ENCODE data around the gene PTGDR2. TPM values are rescaled to one million over a fixed set of nuclear protein-coding genes. Genes with fewer than 3 reads are reported as not detected.

Gene PTGDR2
- polyA plus RNA-seq, 2 of the 4 experiments (the other 2 are of a cell fraction), result 0.09 to 0.19 TPM

GRCh38 chr11:60902625-60903024 lies 46.9 kb upstream of the PTGDR2 start:
- ATAC-seq, result no peak
- TF ChIP-seq MAZ (IDR thresholded peaks at IDR 0.05; ENCODE audit: borderline replicate concordance, low read depth, low read length), result no peak
- no peak for TF ChIP-seq FOSB (CRISPR knock-in tag; IDR thresholded peaks at IDR 0.05)
- no peak for TF ChIP-seq RCOR1 (IDR thresholded peaks at IDR 0.05; ENCODE audit: low read depth, low read length)
- TF ChIP-seq, protein P1, sequence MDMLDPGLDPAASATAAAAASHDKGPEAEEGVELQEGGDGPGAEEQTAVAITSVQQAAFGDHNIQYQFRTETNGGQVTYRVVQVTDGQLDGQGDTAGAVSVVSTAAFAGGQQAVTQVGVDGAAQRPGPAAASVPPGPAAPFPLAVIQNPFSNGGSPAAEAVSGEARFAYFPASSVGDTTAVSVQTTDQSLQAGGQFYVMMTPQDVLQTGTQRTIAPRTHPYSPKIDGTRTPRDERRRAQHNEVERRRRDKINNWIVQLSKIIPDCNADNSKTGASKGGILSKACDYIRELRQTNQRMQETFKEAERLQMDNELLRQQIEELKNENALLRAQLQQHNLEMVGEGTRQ (IDR thresholded peaks at IDR 0.05), result no peak
- TF ChIP-seq ZNF302 (CRISPR knock-in tag; IDR thresholded peaks at IDR 0.05), result no peak
- no peak for TF ChIP-seq FOXS1 (CRISPR knock-in tag; IDR thresholded peaks at IDR 0.05)
- no peak for TF ChIP-seq JUNB (IDR thresholded peaks at IDR 0.05)
- no peak for TF ChIP-seq GATA3 (IDR thresholded peaks at IDR 0.05; ENCODE audit: borderline replicate concordance)
- TF ChIP-seq NPAS2 (CRISPR knock-in tag; IDR thresholded peaks at IDR 0.05; ENCODE audit: borderline replicate concordance), result no peak
- no peak for TF ChIP-seq CHD4 (IDR thresholded peaks at IDR 0.05; ENCODE audit: borderline replicate concordance)
- FAIRE-seq, result no peak
- POLR2A ChIA-PET, result no interaction called here
- no peak overlapping the region for H3K27ac ChIP-seq
- H3K4me3 ChIP-seq, result no peak overlapping the region
- H3K9me3 ChIP-seq, result no peaks in the 10 kb centered on the region
- DNase-seq (ENCODE audit: low read depth in 1 of 2, low spot score in 1 of 2), result no peak
- CTCF ChIA-PET, result interaction anchor here (1.3 to 12.7 kb wide), 7 partner anchors 8 to 232 kb away, joined by 3 to 153 read pairs (median 7); partner anchors contain the start of gene TMEM109
- H3K4me1 ChIP-seq, result peaks cover 16% of the 10 kb centered on the region
- 95% methylated on average over 11 of the region's 11 CpGs for WGBS (ENCODE audit: missing lambda C conversion rate)
- H3K4me2 ChIP-seq, result no peak overlapping the region

- 88% methylated on average over 10 of the region's 13 CpGs for WGBS (ENCODE audit: missing lambda C conversion rate)
- no peak overlapping the region for H3K4me3 ChIP-seq
- ATAC-seq, result no peak
- ChIA-PET CTCF (interaction anchor here (1.2 to 12.7 kb wide), 12 partner anchors 8 to 228 kb away, joined by 3 to 153 read pairs (median 12); partner anchors contain the start of genes PTGDR2 and TMEM109), POLR2A (no interaction called here)
- no peak for DNase-seq (ENCODE audit: low read depth in 1 of 2, low spot score in 1 of 2)
- no peaks in the 10 kb centered on the region for H3K9me3 ChIP-seq
- peaks cover 16% of the 10 kb centered on the region for H3K4me1 ChIP-seq
- TF ChIP-seq NPAS2 (CRISPR knock-in tag; IDR thresholded peaks at IDR 0.05; ENCODE audit: borderline replicate concordance) (no peak), FOSL2 (IDR thresholded peaks at IDR 0.05) (no peak), FOSL2 (CRISPR knock-in tag; IDR thresholded peaks at IDR 0.05) (no peak), MAZ (IDR thresholded peaks at IDR 0.05; ENCODE audit: borderline replicate concordance, low read depth, low read length) (no peak), RARB (CRISPR knock-in tag; IDR thresholded peaks at IDR 0.05) (no peak), CHD2 (IDR thresholded peaks at IDR 0.05; ENCODE audit: low read length, partially characterized antibody) (no peak), FOXS1 (CRISPR knock-in tag; IDR thresholded peaks at IDR 0.05) (no peak), CEBPB (IDR thresholded peaks at IDR 0.05) (no peak), JUNB (IDR thresholded peaks at IDR 0.05) (no peak), ZC3H11A (IDR thresholded peaks at IDR 0.05) (no peak), ZNF302 (CRISPR knock-in tag; IDR thresholded peaks at IDR 0.05) (no peak), HOXA7 (CRISPR knock-in tag; IDR thresholded peaks at IDR 0.05) (no peak), TFCP2L1 (CRISPR knock-in tag; IDR thresholded peaks at IDR 0.05) (no peak), CBX8 (IDR thresholded peaks at IDR 0.05) (no peak), NR3C1 (IDR thresholded peaks at IDR 0.05) (no peak), MYC (IDR thresholded peaks at IDR 0.05; ENCODE audit: borderline replicate concordance, low read length) (no peak)
- TF ChIP-seq, protein P1 (IDR thresholded peaks at IDR 0.05), result no peak
- FAIRE-seq, result no peak
- H3K27ac ChIP-seq, result no peak overlapping the region
- H3K4me2 ChIP-seq, result no peak overlapping the region
Observed at GRCh38 chr11:60900673-60901404, 45.1 kb upstream of the PTGDR2 start.

DNA sequence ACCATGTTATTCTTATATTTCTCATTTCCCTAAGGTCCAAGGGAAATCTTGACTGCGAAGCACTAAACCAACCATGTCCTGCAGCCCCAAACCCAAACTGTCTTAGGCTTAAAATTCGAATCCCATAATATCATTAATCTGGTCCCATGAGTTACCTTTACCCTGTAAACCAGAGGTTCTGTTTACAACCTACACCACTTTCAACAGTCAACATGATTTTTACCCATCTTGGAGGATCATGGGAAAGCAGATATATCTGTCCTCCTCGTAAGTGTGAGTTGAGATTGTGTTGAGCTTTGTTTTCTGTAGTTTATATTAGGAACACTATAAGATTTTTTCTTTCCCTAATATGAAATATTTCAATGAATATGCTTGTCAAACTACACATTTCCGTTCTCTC lies 44.2 kb upstream of the PTGDR2 start:
- Histone ChIP-seq H3K9me3 (no peaks in the 10 kb centered on the region), H3K4me1 (peaks cover 13% of the 10 kb centered on the region), H3K27ac (no peak overlapping the region), H3K4me3 (no peak overlapping the region), H3K4me2 (no peak overlapping the region)
- POLR2A ChIA-PET, result no interaction called here
- 51% methylated on average over 4 of the region's 4 CpGs for WGBS (ENCODE audit: missing lambda C conversion rate)
- ATAC-seq (no peak), DNase-seq (ENCODE audit: low read depth in 1 of 2, low spot score in 1 of 2) (no peak), FAIRE-seq (no peak)
- TF ChIP-seq REST (IDR thresholded peaks at IDR 0.05) (no peak), TFCP2L1 (CRISPR knock-in tag; IDR thresholded peaks at IDR 0.05) (no peak)
- CTCF ChIA-PET, result interaction anchor here (0.6 to 12.7 kb wide), 33 partner anchors 9 to 483 kb away, joined by 3 to 153 read pairs (median 6); partner anchors contain the start of genes CCDC86, PTGDR2, TMEM109 and ZP1
